ENCODE data around the gene IL1RN. TPM values are rescaled to one million over a fixed set of nuclear protein-coding genes. Genes with fewer than 3 reads are reported as not detected.

IL1RN gene
- total and polyA plus RNA-seq, 2 of the 13 experiments (the other 11 are each of a cell fraction or from before 2014, with no cell fraction given) = 21.2 to 101 TPM

DNA sequence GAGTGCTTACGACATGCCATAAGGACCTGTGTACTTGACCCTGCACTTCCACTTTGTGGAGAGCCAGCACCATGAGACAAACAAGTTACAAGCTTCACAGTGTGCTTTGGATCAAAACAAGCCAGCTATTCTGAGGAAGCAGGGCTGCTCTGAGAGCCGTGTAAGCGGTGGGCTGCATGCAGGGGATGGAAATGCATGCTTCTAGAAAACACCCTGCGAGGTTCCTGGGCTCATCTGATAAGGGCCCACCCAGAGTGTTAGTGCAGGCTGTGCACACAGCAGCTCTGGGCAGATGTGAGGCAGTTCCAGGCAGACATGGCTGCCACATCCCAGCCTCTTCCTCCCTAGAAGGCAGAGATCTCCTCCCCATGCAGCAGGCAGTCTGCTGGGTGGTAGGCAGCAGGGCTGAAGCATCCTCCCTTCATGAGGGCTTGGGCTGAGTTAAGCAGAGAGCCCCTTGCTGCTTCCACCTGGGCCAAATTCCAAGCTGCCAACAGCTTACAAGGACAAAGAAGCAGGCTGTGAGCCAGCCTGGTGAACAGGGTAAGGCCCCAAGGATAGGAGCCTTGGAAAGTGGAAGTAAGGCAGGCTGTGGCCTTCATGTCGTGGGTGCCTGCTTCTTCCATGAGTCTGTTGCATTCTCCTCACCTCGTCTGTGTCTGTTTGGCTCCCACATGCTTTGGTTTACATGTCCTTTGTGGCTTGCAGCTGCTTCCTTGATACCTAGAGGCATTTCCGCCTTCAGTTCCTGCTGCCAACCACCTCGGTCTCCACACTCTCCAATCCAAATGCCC, 54.1 kb downstream of the IL1RN start (continued):
- TF ChIP-seq ZNF276 (CRISPR knock-in tag; IDR thresholded peaks at IDR 0.05; ENCODE audit: low read depth) = no peak
- 0 out of 2 replicates have a peak, but pooled peaks have one; percentile 9 for TF ChIP-seq ZMYM2 (CRISPR knock-in tag; IDR thresholded peaks at IDR 0.05)
- no peak for TF ChIP-seq NR2F6 (IDR thresholded peaks at IDR 0.05)
- peak; percentile 56; the same call in 1 of the 2 replicates for TF ChIP-seq NR2F6 (CRISPR knock-in tag; IDR thresholded peaks at IDR 0.05)
- TF ChIP-seq ZNF713 (CRISPR knock-in tag; IDR thresholded peaks at IDR 0.05) = no peak; the same call in 1 of the 2 replicates
- TF ChIP-seq ZNF598 (CRISPR knock-in tag; IDR thresholded peaks at IDR 0.05; ENCODE audit: borderline replicate concordance) = 0 out of 2 replicates have a peak, but pooled peaks have one; percentile 18
- 0 out of 2 replicates have a peak, but pooled peaks have one; percentile 46 for TF ChIP-seq MZF1 (CRISPR knock-in tag; IDR thresholded peaks at IDR 0.05; ENCODE audit: borderline replicate concordance)
- TF ChIP-seq, protein P1, sequence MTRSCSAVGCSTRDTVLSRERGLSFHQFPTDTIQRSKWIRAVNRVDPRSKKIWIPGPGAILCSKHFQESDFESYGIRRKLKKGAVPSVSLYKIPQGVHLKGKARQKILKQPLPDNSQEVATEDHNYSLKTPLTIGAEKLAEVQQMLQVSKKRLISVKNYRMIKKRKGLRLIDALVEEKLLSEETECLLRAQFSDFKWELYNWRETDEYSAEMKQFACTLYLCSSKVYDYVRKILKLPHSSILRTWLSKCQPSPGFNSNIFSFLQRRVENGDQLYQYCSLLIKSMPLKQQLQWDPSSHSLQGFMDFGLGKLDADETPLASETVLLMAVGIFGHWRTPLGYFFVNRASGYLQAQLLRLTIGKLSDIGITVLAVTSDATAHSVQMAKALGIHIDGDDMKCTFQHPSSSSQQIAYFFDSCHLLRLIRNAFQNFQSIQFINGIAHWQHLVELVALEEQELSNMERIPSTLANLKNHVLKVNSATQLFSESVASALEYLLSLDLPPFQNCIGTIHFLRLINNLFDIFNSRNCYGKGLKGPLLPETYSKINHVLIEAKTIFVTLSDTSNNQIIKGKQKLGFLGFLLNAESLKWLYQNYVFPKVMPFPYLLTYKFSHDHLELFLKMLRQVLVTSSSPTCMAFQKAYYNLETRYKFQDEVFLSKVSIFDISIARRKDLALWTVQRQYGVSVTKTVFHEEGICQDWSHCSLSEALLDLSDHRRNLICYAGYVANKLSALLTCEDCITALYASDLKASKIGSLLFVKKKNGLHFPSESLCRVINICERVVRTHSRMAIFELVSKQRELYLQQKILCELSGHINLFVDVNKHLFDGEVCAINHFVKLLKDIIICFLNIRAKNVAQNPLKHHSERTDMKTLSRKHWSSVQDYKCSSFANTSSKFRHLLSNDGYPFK (CRISPR knock-in tag; IDR thresholded peaks at IDR 0.05; ENCODE audit: borderline replicate concordance) = peak; percentile 31; the same call in 1 of the 2 replicates
- TF ChIP-seq POLR2AphosphoS5 (IDR thresholded peaks at IDR 0.05; ENCODE audit: low read depth, low read length) = no peak
- TF ChIP-seq FOXJ3 (CRISPR knock-in tag; IDR thresholded peaks at IDR 0.05; ENCODE audit: borderline replicate concordance) = no peak
- no peak for TF ChIP-seq ZNF296 (CRISPR knock-in tag; conservative IDR thresholded peaks at IDR 0.05)
- no peak for TF ChIP-seq NFYB (CRISPR knock-in tag; IDR thresholded peaks at IDR 0.05)
- TF ChIP-seq ZBTB40 (IDR thresholded peaks at IDR 0.05) = no peak
- TF ChIP-seq ZBTB40 (CRISPR knock-in tag; IDR thresholded peaks at IDR 0.05) = no peak
- TF ChIP-seq BHLHE40 (IDR thresholded peaks at IDR 0.05; ENCODE audit: low read length) = no peak
- peak; percentile 72 for TF ChIP-seq RXRB (CRISPR knock-in tag; IDR thresholded peaks at IDR 0.05; ENCODE audit: borderline replicate concordance)
